ENCODE results near the gene RABIF.

DNA sequence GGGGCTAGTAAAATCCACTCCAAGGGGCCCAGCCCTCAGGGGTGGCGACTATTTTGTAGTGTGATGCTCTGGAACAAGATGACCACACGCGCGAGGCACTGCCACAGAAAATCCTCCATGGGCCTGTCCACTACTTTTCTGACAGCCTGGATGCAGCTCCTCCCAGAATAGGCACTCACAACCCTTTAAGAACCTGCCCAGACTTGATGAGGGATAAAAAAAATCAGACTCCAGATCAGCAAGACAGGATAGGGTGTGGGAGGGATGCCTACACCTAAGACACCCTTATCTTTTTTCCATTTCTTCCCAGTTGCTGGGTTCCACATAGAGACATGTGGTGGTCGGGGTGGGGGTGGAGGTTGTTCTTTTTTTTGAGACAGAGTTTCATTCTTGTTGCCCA is 44.7 kb downstream of the RABIF start:
- no peak for TF ChIP-seq CTCF (IDR thresholded peaks at IDR 0.05; ENCODE audit: insufficient read depth, low read length, poor library complexity, severe bottlenecking)
- no peak for TF ChIP-seq EZH2phosphoT487 (conservative IDR thresholded peaks at IDR 0.05; ENCODE audit: low read length)

Measured in SU-DHL-6 (cell line).